ENCODE measurements around the gene MTA3.

- TF ChIP-seq POLR2A (IDR thresholded peaks at IDR 0.05; ENCODE audit: low read depth, low read length): no peak
- TF ChIP-seq MAX (IDR thresholded peaks at IDR 0.05; ENCODE audit: insufficient read depth, insufficient read length): no peak
- TF ChIP-seq JUN (IDR thresholded peaks at IDR 0.05; ENCODE audit: borderline replicate concordance, insufficient read depth, insufficient read length, low read depth): no peak
- TF ChIP-seq, protein P1, sequence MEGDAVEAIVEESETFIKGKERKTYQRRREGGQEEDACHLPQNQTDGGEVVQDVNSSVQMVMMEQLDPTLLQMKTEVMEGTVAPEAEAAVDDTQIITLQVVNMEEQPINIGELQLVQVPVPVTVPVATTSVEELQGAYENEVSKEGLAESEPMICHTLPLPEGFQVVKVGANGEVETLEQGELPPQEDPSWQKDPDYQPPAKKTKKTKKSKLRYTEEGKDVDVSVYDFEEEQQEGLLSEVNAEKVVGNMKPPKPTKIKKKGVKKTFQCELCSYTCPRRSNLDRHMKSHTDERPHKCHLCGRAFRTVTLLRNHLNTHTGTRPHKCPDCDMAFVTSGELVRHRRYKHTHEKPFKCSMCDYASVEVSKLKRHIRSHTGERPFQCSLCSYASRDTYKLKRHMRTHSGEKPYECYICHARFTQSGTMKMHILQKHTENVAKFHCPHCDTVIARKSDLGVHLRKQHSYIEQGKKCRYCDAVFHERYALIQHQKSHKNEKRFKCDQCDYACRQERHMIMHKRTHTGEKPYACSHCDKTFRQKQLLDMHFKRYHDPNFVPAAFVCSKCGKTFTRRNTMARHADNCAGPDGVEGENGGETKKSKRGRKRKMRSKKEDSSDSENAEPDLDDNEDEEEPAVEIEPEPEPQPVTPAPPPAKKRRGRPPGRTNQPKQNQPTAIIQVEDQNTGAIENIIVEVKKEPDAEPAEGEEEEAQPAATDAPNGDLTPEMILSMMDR (IDR thresholded peaks at IDR 0.05; ENCODE audit: extremely low read depth in 1 of 2, insufficient read depth in 1 of 2, low read depth in 1 of 2, low read length in 2 of 2): no peak
Measured at GRCh38 chr2:42566837-42567321, 1.6 kb upstream of the MTA3 start.

Measured in endothelial cell of umbilical vein (primary cell).